ENCODE measurements around the gene CYLC2. TPM values are rescaled to one million over a fixed set of nuclear protein-coding genes. Genes with fewer than 3 reads are reported as not detected.

Gene CYLC2, protein sequence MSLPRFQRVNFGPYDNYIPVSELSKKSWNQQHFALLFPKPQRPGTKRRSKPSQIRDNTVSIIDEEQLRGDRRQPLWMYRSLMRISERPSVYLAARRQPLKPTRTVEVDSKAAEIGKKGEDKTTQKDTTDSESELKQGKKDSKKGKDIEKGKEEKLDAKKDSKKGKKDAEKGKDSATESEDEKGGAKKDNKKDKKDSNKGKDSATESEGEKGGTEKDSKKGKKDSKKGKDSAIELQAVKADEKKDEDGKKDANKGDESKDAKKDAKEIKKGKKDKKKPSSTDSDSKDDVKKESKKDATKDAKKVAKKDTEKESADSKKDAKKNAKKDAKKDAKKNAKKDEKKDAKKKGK
- polyA plus RNA-seq (ENCODE audit: insufficient read depth in 1 of 5, insufficient read length in 5 of 5, low replicate concordance in 1 of 5) = not detected
- long read RNA-seq, donor 1 = 0 reads
- long read RNA-seq, donor 2 = 0 reads
- long read RNA-seq, donor 3 = 0 reads
- long read RNA-seq, donor 4 = 0 reads
- long read RNA-seq, donor 5 = 0 reads
- long read RNA-seq, donor 6 = 0 reads
- long read RNA-seq, donor 7 = 0 reads
- long read RNA-seq, donor 8 = 0 reads

DNA sequence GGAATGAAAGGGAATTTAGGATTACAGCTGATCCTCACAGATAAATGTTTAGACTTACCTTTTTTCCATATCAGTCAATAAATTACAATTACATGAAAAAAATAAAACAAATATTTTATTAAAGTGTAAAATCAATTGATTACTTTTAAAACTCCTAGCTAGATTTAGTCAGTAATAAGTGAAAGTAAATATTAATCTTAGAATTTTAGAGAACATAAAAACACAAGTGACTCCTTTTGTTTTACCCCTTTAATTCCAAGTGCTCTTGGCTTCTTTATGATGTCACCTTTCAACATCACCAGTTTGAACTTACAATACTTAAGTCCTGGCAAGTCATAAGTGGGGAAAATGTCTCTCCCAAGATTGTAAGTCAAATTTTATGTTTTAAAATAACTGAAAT, at the start of gene CYLC2:
Gene CYLC2 (plus strand): TSS at position 301 of the 400 bp plus-strand sequence. CDS start 48 bp downstream, at position 349.
- DNase-seq = no peak

GRCh38 chr9:102950346-102950745, 44.8 kb upstream of the CYLC2 start:
- no peak for DNase-seq

- no peak for DNase-seq
These were observed 28.1 kb upstream of the CYLC2 start for GRCh38 chr9:102966999-102967398.

- no peak for DNase-seq
These were observed 27.2 kb upstream of the CYLC2 start for GRCh38 chr9:102967979-102968378.

- no peak for DNase-seq
These were observed 22.4 kb upstream of the CYLC2 start for GRCh38 chr9:102972780-102973179.

DNA sequence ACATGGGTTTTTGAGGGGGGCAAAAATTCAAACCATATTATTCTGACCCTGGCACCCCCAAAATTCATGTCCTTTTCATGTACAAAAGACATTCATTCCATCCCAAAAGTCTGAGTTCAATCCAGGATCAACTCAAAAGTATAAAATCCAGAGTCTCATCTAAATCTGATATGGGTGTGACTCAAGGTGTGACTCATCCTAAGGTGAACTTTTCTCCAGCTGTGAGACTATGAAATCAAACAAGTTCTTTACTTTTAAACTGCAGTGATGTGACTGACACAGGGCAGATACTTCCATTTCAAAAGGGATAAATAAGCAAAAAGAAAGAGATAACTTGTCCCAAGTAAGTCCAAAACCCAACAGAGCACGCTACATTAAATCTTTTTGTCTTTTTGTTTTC, 20.6 kb upstream of the CYLC2 start:
- DNase-seq = no peak

GRCh38 chr9:102975251-102975650, 19.9 kb upstream of the CYLC2 start:
- DNase-seq = no peak

DNA sequence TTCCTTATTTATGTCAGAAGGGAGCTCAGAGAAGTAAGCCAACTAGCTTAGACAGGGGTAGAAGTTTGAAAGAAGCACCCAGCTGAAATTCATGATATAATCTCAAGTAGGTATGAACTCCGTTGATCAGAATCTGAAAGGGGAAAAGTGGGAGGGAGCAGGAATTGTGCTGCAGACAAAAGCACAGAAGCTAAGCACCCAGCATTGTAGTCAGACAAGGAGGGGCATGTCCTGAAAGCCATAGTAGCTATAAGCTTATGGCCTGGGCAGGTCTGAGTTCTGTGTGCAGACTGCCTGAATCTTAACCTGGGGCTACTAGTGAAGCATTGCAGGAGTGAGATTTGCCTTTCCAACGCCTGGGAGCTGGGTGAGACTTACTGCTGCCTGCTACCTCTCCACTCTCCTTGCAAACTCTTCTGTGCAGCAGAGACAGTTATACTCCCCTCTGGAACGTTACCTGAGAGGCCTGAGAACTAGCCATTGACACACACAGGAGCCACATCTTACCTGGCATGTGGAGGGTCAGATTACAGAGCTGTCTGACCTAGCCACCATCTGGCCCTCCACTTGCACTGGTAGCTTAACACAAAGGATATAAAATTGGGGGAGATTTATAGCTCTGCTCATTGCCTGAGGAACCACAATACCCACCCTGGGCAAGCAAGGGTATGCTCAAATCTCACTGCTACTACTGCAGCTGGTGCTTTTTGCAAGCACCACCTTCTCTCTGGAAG, 9.8 kb upstream of the CYLC2 start:
- DNase-seq = no peak

GRCh38 chr9:102986425-102986824, 8.7 kb upstream of the CYLC2 start:
- DNase-seq = no peak

- DNase-seq = no peak
These were observed 8.6 kb downstream of the CYLC2 start for GRCh38 chr9:103003689-103004088.

DNA sequence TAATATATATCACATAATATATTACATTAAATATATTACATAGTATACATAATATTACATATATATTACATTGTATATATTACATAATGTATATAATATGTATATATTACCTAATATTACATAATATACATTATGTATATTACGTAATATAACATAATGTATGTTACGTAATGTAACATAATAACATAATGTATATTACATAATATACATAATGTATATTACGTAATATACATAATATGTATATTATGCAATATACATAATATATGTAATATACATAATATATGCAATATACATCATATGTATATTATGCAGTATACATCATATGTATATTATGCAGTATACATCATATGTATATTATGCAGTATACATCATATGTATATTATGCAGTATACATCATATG, 19.1 kb downstream of the CYLC2 start:
- DNase-seq = no peak

- DNase-seq = no peak
These were observed 30.7 kb downstream of the CYLC2 start for GRCh38 chr9:103025796-103026195.

DNA sequence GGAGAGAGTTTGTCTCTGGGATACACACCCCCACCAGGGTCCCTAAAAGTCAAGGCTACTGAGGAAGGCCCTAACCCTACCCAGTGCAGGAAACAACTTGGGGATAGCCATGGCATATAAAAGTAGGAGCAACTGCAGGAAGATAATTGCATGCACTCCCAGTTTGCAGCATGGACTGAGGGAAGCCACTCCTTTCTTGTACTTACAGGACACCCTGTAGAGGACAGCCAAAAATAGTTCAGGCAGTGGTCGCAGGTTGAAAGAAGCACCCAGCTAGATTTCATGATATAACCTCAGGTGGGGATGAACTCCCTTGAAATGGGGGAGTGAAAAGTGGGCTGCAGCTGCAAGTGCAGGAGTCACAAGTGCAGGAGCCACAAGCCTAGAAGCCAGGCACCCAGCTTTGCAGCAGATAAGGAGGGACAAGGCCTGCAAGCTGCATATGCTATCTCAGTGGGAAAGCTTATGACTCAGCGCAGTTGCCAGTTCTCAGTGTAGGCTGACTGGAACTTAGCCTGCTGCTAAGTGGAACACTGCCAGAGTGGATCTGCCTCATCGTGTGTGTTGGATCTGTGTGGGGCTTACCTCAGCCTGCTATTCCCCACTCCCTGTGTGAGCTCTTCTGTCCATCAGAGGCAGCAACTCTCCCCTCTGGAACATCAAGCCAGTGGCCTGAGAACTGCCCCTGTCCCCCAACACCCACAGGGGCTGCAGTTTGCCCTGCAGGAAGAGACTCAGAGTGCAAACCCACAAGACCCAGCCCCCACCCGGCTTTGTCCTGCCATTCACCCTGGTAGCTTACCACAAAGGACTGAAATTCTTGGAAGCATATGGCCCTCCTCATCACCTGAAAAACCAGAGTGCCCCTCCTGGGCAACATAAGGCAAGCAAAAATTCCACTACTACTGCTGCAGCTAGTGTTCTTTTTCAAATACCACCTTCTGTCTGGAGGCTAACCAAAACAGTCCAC, 42.7 kb downstream of the CYLC2 start:
- no peak for DNase-seq

DNA sequence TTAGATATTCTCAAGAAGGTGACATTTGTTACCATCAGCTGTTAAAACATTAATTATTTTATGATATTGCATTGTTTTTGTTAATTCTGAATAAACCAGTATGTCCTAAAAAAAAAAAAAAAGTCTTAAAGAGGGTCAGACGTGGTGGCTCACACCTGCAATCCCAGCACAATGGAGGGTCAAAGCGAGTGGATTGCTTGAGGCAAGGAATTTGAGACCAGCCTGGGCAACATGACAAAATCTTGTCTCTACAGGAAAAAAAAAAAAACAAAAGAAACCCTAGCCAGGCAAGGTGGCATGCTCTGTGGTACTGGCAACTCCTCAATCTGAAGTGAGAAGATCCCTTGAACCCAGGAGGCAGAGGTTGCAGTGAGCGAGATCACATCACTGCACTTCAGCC, 46.8 kb downstream of the CYLC2 start:
- no peak for DNase-seq
